HL-60 (cell line): Measurements from ENCODE around the gene GBGT1.

Source experiments
- DNase-seq, 2 experiments: peaks; one replicate each; pipeline ENCODE4 v3.0.0-alpha.2; 2010 to 2020; ENCODE audit warnings: low read depth in 1 of 2, low spot score in 1 of 2
- H3K27ac ChIP-seq: fragments of 250-450 bp; sonication (Bioruptor Pico); replicated peaks from 2 replicates; pipeline ENCODE4 v1.5.1; 2020; ENCODE audit warnings: mild to moderate bottlenecking, moderate library complexity
- H3K27me3 ChIP-seq: fragments of 250-450 bp; sonication (Bioruptor Pico); 2 replicates; pipeline ENCODE4 v1.5.1; 2021; ENCODE audit warnings: mild to moderate bottlenecking, moderate library complexity; ENCODE audit not compliant: insufficient read depth, poor library complexity, severe bottlenecking
- H3K4me3 ChIP-seq: replicated peaks from 2 replicates; pipeline ENCODE4 v1.5.1; 2011; ENCODE audit warnings: mild to moderate bottlenecking, control low read depth, low read length; ENCODE audit not compliant: insufficient read depth
- CTCF ChIP-seq: IDR thresholded peaks from one replicate; pipeline ENCODE4 v1.5.1; 2011; ENCODE audit warnings: low read length, control low read depth, inconsistent platforms; ENCODE audit not compliant: insufficient read depth
- GABPA ChIP-seq: IDR thresholded peaks from 2 replicates; pipeline ENCODE4 v1.6.1; 2012; ENCODE audit warnings: low read depth
- POLR2AphosphoS5 ChIP-seq: IDR thresholded peaks from 2 replicates; pipeline ENCODE4 v1.6.1; 2012; ENCODE audit warnings: low read depth
- REST ChIP-seq: IDR thresholded peaks from 2 replicates; pipeline ENCODE4 v1.6.1; 2012; ENCODE audit warnings: low read depth; ENCODE audit not compliant: insufficient replicate concordance
- SPI1 ChIP-seq: IDR thresholded peaks from 2 replicates; pipeline ENCODE4 v1.6.1; 2012; ENCODE audit warnings: low read depth, mild to moderate bottlenecking, borderline replicate concordance

GBGT1 gene

GRCh38 chr9:133114886-133115603 lies 48.7 kb downstream of the GBGT1 start:
- peak overlapping the region; percentile 87 for H3K27ac ChIP-seq
- no peak for TF ChIP-seq REST
- H3K27me3 ChIP-seq, result no peaks in the 10 kb centered on the region
- no peak overlapping the region for H3K4me3 ChIP-seq
- peak in 1 of 2 experiments; percentile 55 for DNase-seq

DNA sequence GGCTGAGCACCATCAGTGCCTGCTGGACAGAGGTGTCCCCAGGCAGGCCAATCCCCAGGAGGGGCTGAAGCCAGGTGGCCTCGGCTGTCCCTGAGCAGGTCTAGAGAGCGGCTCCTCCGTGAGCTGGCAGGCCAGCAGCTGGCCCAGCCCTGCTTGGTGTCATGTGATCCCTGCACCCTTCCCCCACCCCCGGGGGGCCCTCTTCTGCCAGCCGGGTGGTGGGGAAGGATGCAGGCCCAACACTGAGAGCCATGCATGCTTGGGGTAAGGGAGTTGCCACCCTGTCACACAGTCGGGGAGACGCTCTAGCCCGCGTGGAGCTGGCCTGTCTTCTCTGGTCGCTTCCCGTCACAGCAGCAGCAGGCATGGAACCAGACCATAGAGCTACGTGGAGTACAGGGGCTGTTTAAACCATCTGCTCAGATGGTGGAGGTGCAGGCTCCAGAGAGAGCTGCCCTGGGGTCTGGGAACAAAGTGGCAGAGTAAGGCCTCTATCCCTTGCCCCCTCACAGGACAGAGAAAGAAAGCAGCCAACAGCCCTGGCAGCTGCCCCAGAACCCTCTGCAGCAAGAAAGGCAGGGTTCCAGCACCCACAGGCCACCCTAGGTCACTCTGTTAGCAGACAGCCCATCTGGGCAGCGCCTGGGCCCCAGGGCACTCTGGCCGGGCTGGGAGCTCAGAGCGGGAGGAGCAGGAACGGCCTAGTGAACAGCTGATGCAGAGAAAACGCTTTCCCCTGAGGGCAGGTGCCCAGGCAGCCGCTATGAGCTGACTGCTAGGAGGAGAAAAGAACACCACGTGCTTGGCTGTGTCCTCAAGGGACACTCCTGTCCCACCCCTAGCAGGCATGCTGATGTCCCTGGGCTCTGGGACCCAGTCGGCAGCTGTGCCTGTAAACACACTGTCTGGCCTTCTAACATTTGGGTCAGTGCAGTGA lies 49.5 kb downstream of the GBGT1 start:
- no peak overlapping the region for H3K4me3 ChIP-seq
- peak in 1 of 2 experiments; percentile 51 for DNase-seq
- peak overlapping the region; percentile 87 for H3K27ac ChIP-seq
- H3K27me3 ChIP-seq, result no peaks in the 10 kb centered on the region
- TF ChIP-seq GABPA (no peak), REST (no peak), SPI1 (no peak), POLR2AphosphoS5 (no peak), CTCF (no peak)

DNA sequence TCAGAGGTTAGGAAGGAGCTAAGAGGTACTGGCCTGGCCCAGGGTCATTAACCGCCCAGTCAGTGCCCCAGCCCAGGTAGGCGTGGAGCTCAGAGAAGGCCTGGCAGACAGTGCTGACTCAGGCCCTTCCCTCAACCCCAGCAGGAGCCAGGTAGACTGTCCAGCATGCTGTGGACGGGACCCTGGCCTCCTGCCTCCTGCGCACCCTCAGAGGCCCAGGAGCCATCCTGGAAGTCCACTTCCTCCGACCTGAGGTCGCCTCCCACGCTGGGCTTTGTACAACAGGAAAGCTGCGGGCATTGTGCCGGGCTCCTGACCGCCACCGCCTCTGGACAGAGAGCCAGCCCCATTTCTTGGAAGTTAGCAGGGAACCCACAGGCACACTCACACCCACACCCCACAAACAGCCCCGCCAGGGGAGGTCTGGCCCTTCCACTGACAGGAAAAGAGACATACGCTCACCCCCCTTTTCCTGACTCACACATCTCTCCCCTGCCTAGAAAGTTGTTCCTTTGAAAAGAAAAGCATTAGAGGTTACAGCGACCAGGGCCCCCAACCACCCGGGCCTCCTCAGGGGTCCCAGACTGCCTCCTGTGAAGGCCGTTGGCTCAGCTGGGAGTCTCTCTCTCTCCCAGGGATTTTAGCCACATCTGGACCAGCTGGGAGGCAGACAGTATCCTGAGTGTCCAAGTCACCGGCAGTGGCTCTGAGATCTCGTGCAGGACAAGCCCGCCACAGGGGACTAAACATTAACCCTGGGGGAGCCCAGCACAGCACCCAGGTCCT lies 50.4 kb downstream of the GBGT1 start:
- H3K27me3 ChIP-seq, result no peaks in the 10 kb centered on the region
- TF ChIP-seq SPI1 (no peak), GABPA (no peak), REST (no peak), POLR2AphosphoS5 (no peak), CTCF (no peak)
- H3K27ac ChIP-seq, result peak overlapping the region; percentile 87
- no peak overlapping the region for H3K4me3 ChIP-seq
- DNase-seq, result no peak
